ENCODE measurements around the gene HYAL2. TPM values are rescaled to one million over a fixed set of nuclear protein-coding genes. Genes with fewer than 3 reads are reported as not detected.
A peak's percentile ranks its signal among the peaks of the same experiment; 100 is the strongest.

The HYAL2 gene
- polyA plus RNA-seq, 1 donor from 2014 or later: 116 TPM

- Histone ChIP-seq H3K4me3 (ENCODE audit: low read length) (peak within 1 kb of the TSS; percentile 77), H3K9me3 (ENCODE audit: low read length) (no peaks in the 10 kb centered on the region), H2AFZ (ENCODE audit: low read depth, low read length) (peak within 1 kb of the TSS; percentile 57), H3K27me3 (ENCODE audit: insufficient read depth, low read depth, low read length) (peaks cover under 1% of the 10 kb centered on the region), H3K9ac (ENCODE audit: low read length) (peak within 1 kb of the TSS; percentile 76), H3K27ac (ENCODE audit: low read length) (peak within 1 kb of the TSS; percentile 86), H3K36me3 (ENCODE audit: insufficient read depth, low read length) (no peaks in the 10 kb centered on the region), H3F3A (ENCODE audit: insufficient read depth, low read length, poor library complexity, severe bottlenecking) (no peaks in the 10 kb centered on the region), H3K79me2 (replicated peaks; ENCODE audit: insufficient read depth, low read length) (peaks cover 11% of the 10 kb centered on the region), H3K9me2 (ENCODE audit: insufficient read depth, low read length) (no peaks in the 10 kb centered on the region), H3K4me2 (ENCODE audit: low read length) (peak within 1 kb of the TSS; percentile 94), H4K20me1 (ENCODE audit: insufficient read depth) (peaks cover under 1% of the 10 kb centered on the region)
- peak; percentile 96 for TF ChIP-seq POLR2AphosphoS5 (IDR thresholded peaks at IDR 0.05)
- TF ChIP-seq EP300 (conservative IDR thresholded peaks at IDR 0.05; ENCODE audit: poor library complexity, severe bottlenecking): no peak
- TF ChIP-seq EZH2 (IDR thresholded peaks at IDR 0.05; ENCODE audit: borderline replicate concordance, insufficient read depth, low read length, poor library complexity, severe bottlenecking): no peak
- peak; percentile 47 for TF ChIP-seq SMC3 (conservative IDR thresholded peaks at IDR 0.05; ENCODE audit: poor library complexity)
- TF ChIP-seq RAD21 (conservative IDR thresholded peaks at IDR 0.05): peak; percentile 16
- peak; percentile 28 for TF ChIP-seq TAF1 (IDR thresholded peaks at IDR 0.05; ENCODE audit: low read depth)
- peak; percentile 30 for TF ChIP-seq CTCF (IDR thresholded peaks at IDR 0.05; ENCODE audit: poor library complexity, severe bottlenecking)
- peak; percentile 76 for TF ChIP-seq REST (IDR thresholded peaks at IDR 0.05; ENCODE audit: borderline replicate concordance)
- peak; percentile 95 for TF ChIP-seq MXI1 (conservative IDR thresholded peaks at IDR 0.05; ENCODE audit: poor library complexity, severe bottlenecking)
Measured at GRCh38 chr3:50350527-50351322, 28.2 kb upstream of the HYAL2 start, which contains the start of the genes CYB561D2 and NPRL2. CYB561D2 (plus strand) TSS chr3:50350862; CDS start chr3:50351434, 572 bp downstream. NPRL2 (minus strand) TSS chr3:50350775; CDS start chr3:50350652, 123 bp downstream.

- Histone ChIP-seq H3K79me2 (replicated peaks; ENCODE audit: insufficient read depth, low read length) (peaks cover 7% of the 10 kb centered on the region), H3F3A (ENCODE audit: insufficient read depth, low read length, poor library complexity, severe bottlenecking) (no peaks in the 10 kb centered on the region), H3K4me3 (ENCODE audit: low read length) (peak overlapping the region; percentile 77), H4K20me1 (ENCODE audit: insufficient read depth) (no peaks in the 10 kb centered on the region), H3K36me3 (ENCODE audit: insufficient read depth, low read length) (no peaks in the 10 kb centered on the region), H3K4me2 (ENCODE audit: low read length) (peak overlapping the region; percentile 94), H3K9me3 (ENCODE audit: low read length) (no peaks in the 10 kb centered on the region), H3K27me3 (ENCODE audit: insufficient read depth, low read depth, low read length) (peaks cover 6% of the 10 kb centered on the region), H3K27ac (ENCODE audit: low read length) (peak overlapping the region; percentile 86), H2AFZ (ENCODE audit: low read depth, low read length) (peak overlapping the region; percentile 57), H3K9me2 (ENCODE audit: insufficient read depth, low read length) (no peaks in the 10 kb centered on the region), H3K9ac (ENCODE audit: low read length) (peak overlapping the region; percentile 76)
- TF ChIP-seq EZH2 (IDR thresholded peaks at IDR 0.05; ENCODE audit: borderline replicate concordance, insufficient read depth, low read length, poor library complexity, severe bottlenecking) (no peak), MXI1 (conservative IDR thresholded peaks at IDR 0.05; ENCODE audit: poor library complexity, severe bottlenecking) (no peak)
Measured at GRCh38 chr3:50350213-50350526, 27.6 kb upstream of the HYAL2 start.

Data from neural cell (in vitro differentiated cells).